HEK293 (cell line): ENCODE measurements around the gene STOML1.

Experiments used
- CTCF ChIA-PET: fragments of 350-600 bp; formaldehyde crosslinking; extraction: SDS; loops from one replicate; lab custom pipeline; 2021; ENCODE audit warnings: antibody characterized with exemption; lab: Yijun Ruan, JAX
- POLR2A ChIA-PET: fragments of 300-600 bp; formaldehyde crosslinking; extraction: SDS; loops from one replicate; lab custom pipeline; 2020; ENCODE audit warnings: antibody characterized with exemption, inconsistent platforms; lab: Yijun Ruan, JAX
- H3K27ac ChIP-seq: fragments of 200-500 bp; sonication (Bioruptor generic); 2 replicates; pipeline ENCODE4 v1.5.1; 2014; ENCODE audit warnings: low read depth, low read length, control low read depth, inconsistent platforms; ENCODE audit errors: extremely low read depth
- H3K36me3 ChIP-seq, 2 experiments: fragments of 200-500 bp in 1 of 2; sonication (Bioruptor generic) in 1 of 2; 1 replicate in 1 of 2; 2 replicates in 1 of 2; pipeline ENCODE4 v1.5.1; 2014 to 2017; ENCODE audit warnings: inconsistent platforms in 2 of 2, low read length in 2 of 2; ENCODE audit not compliant: control insufficient read depth in 2 of 2, insufficient read depth in 1 of 2
- H3K4me1 ChIP-seq: fragments of 200-500 bp; sonication (Bioruptor generic); 2 replicates; pipeline ENCODE4 v1.5.1; 2014; ENCODE audit warnings: mild to moderate bottlenecking, low read length, inconsistent platforms; ENCODE audit not compliant: control insufficient read depth, insufficient read depth
- H3K4me3 ChIP-seq: 2 replicates; pipeline ENCODE4 v1.5.1; 2011; ENCODE audit warnings: low read depth, mild to moderate bottlenecking, control low read depth, low read length, moderate library complexity
- H3K9me3 ChIP-seq: fragments of 200-500 bp; sonication (Bioruptor generic); 2 replicates; pipeline ENCODE4 v1.5.1; 2014; ENCODE audit warnings: low read depth, low read length, inconsistent platforms; ENCODE audit not compliant: control insufficient read depth, insufficient read depth
- FEZF1 ChIP-seq: fragments of 450-650 bp; formaldehyde crosslinking; IDR thresholded peaks from 2 replicates; pipeline ENCODE4 v1.5.1; 2016; ENCODE audit warnings: missing biosample characterization, missing genetic modification characterization
- SCRT1 ChIP-seq: fragments of 450-650 bp; formaldehyde crosslinking; IDR thresholded peaks from 2 replicates; pipeline ENCODE4 v1.5.1; 2016; ENCODE audit warnings: missing biosample characterization, missing genetic modification characterization, borderline replicate concordance
- SCRT2 ChIP-seq: fragments of 450-650 bp; formaldehyde crosslinking; IDR thresholded peaks from 2 replicates; pipeline ENCODE4 v1.5.1; 2016; ENCODE audit warnings: missing biosample characterization, missing genetic modification characterization
- WT1 ChIP-seq: fragments of 450-650 bp; formaldehyde crosslinking; IDR thresholded peaks from 2 replicates; pipeline ENCODE4 v1.5.1; 2016; ENCODE audit warnings: missing biosample characterization, missing genetic modification characterization
- ZNF16 ChIP-seq: fragments of 450-650 bp; formaldehyde crosslinking; IDR thresholded peaks from 2 replicates; pipeline ENCODE4 v1.5.1; 2016; ENCODE audit warnings: low read depth, missing biosample characterization, missing genetic modification characterization
- ZNF19 ChIP-seq: fragments of 450-650 bp; formaldehyde crosslinking; IDR thresholded peaks from 2 replicates; pipeline ENCODE4; 2016; ENCODE audit warnings: missing biosample characterization, missing genetic modification characterization, low read depth
- ZNF266 ChIP-seq: fragments of 450-650 bp; formaldehyde crosslinking; IDR thresholded peaks from 2 replicates; pipeline ENCODE4 v1.5.1; 2016; ENCODE audit warnings: missing biosample characterization, missing genetic modification characterization, low read depth
- ZNF555 ChIP-seq: fragments of 450-650 bp; formaldehyde crosslinking; conservative IDR thresholded peaks from 2 replicates; pipeline ENCODE4 v1.5.1; 2017; ENCODE audit warnings: missing biosample characterization, mild to moderate bottlenecking, missing genetic modification characterization, inconsistent platforms
- ZNF558 ChIP-seq: fragments of 450-650 bp; formaldehyde crosslinking; IDR thresholded peaks from 2 replicates; pipeline ENCODE4 v1.5.1; 2016; ENCODE audit warnings: missing biosample characterization, missing genetic modification characterization
- ZNF623 ChIP-seq: fragments of 450-650 bp; formaldehyde crosslinking; IDR thresholded peaks from 2 replicates; pipeline ENCODE4 v1.5.1; 2016; ENCODE audit warnings: missing biosample characterization, missing genetic modification characterization
- ZNF658 ChIP-seq: fragments of 450-650 bp; formaldehyde crosslinking; IDR thresholded peaks from 2 replicates; pipeline ENCODE4; 2016; ENCODE audit warnings: missing biosample characterization, missing genetic modification characterization
- ZNF701 ChIP-seq: fragments of 450-650 bp; formaldehyde crosslinking; IDR thresholded peaks from 2 replicates; pipeline ENCODE4 v1.5.1; 2016; ENCODE audit warnings: missing biosample characterization, missing genetic modification characterization
- ZNF837 ChIP-seq: fragments of 450-650 bp; formaldehyde crosslinking; IDR thresholded peaks from 2 replicates; pipeline ENCODE4 v1.5.1; 2016; ENCODE audit warnings: missing biosample characterization, missing genetic modification characterization
- TF ChIP-seq, protein P1 (sequence below): fragments of 450-650 bp; formaldehyde crosslinking; IDR thresholded peaks from 2 replicates; pipeline ENCODE4 v1.5.1; 2017; ENCODE audit warnings: missing biosample characterization, missing genetic modification characterization
- TF ChIP-seq, protein P2 (sequence below): fragments of 450-650 bp; formaldehyde crosslinking; IDR thresholded peaks from 2 replicates; pipeline ENCODE4 v1.5.1; 2016; ENCODE audit warnings: missing biosample characterization, missing genetic modification characterization, borderline replicate concordance
- TF ChIP-seq, protein P3 (sequence below): fragments of 450-650 bp; formaldehyde crosslinking; IDR thresholded peaks from 2 replicates; pipeline ENCODE4 v1.5.1; 2017; ENCODE audit warnings: missing biosample characterization, mild to moderate bottlenecking, missing genetic modification characterization, moderate library complexity
- TF ChIP-seq, protein P4 (sequence below): fragments of 450-650 bp; formaldehyde crosslinking; IDR thresholded peaks from 2 replicates; pipeline ENCODE4 v1.5.1; 2017; ENCODE audit warnings: missing biosample characterization, missing genetic modification characterization
- TF ChIP-seq, protein P5 (sequence below): IDR thresholded peaks from 2 replicates; pipeline ENCODE4 v1.6.1; 2011; ENCODE audit warnings: mild to moderate bottlenecking, low read depth, low read length, borderline replicate concordance

Gene STOML1

DNA sequence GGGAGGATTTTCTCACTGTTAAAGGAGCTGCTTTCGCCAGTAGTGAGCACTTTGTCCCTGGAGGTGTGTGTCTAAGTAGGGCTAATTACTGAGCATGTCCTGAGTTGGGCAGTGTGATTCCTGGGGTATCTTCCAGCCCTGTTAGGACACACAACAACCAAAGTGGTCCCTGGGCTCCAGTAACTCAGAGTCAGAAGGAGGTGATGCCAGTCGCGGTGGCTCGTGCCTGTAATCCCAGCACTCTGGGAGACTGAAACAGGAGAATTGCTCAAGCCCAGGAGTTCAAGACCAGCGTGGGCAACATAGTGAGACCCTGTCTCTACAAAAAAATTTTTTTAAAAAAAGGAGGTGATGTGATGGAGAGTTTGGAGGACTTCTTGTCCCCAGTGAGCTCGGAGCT lies 40.0 kb upstream of the STOML1 start (continued):
- TF ChIP-seq, protein P1, sequence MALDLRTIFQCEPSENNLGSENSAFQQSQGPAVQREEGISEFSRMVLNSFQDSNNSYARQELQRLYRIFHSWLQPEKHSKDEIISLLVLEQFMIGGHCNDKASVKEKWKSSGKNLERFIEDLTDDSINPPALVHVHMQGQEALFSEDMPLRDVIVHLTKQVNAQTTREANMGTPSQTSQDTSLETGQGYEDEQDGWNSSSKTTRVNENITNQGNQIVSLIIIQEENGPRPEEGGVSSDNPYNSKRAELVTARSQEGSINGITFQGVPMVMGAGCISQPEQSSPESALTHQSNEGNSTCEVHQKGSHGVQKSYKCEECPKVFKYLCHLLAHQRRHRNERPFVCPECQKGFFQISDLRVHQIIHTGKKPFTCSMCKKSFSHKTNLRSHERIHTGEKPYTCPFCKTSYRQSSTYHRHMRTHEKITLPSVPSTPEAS (tag by site-specific recombination): no peak
- TF ChIP-seq ZNF558 (tag by site-specific recombination) (no peak), ZNF837 (no peak), ZNF19 (no peak), ZNF266 (tag by site-specific recombination) (no peak)
- TF ChIP-seq, protein P2, sequence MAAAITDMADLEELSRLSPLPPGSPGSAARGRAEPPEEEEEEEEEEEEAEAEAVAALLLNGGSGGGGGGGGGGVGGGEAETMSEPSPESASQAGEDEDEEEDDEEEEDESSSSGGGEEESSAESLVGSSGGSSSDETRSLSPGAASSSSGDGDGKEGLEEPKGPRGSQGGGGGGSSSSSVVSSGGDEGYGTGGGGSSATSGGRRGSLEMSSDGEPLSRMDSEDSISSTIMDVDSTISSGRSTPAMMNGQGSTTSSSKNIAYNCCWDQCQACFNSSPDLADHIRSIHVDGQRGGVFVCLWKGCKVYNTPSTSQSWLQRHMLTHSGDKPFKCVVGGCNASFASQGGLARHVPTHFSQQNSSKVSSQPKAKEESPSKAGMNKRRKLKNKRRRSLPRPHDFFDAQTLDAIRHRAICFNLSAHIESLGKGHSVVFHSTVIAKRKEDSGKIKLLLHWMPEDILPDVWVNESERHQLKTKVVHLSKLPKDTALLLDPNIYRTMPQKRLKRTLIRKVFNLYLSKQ (tag by site-specific recombination): no peak
- TF ChIP-seq, protein P3, sequence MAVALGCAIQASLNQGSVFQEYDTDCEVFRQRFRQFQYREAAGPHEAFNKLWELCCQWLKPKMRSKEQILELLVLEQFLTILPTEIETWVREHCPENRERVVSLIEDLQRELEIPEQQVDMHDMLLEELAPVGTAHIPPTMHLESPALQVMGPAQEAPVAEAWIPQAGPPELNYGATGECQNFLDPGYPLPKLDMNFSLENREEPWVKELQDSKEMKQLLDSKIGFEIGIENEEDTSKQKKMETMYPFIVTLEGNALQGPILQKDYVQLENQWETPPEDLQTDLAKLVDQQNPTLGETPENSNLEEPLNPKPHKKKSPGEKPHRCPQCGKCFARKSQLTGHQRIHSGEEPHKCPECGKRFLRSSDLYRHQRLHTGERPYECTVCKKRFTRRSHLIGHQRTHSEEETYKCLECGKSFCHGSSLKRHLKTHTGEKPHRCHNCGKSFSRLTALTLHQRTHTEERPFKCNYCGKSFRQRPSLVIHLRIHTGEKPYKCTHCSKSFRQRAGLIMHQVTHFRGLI: no peak
- TF ChIP-seq, all 188 proteins: peak for 0

DNA sequence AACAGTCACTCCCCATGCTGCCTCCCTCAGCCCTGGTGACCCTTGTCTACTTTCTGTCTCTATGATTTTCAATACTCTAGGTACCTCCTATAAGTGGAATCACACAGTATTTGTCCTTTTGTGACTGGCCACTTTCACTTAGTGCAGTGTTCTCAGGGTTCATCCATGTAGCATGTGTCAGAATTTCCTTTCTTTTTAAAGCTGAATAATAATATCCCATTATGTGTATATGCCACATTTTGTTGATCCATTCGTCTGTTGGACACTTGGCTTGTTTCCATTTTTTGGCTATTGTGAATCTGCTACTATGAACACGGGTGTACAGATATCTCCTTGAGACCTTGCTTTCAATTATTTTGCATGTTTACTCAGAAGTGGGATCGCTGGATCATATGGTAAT lies 36.6 kb upstream of the STOML1 start:
- no peaks in the 10 kb centered on the region for H3K9me3 ChIP-seq
- no peak overlapping the region for H3K4me3 ChIP-seq
- TF ChIP-seq ZNF555 (tag by site-specific recombination): no peak
- no peak for TF ChIP-seq ZNF658 (tag by site-specific recombination)
- TF ChIP-seq, protein P4, sequence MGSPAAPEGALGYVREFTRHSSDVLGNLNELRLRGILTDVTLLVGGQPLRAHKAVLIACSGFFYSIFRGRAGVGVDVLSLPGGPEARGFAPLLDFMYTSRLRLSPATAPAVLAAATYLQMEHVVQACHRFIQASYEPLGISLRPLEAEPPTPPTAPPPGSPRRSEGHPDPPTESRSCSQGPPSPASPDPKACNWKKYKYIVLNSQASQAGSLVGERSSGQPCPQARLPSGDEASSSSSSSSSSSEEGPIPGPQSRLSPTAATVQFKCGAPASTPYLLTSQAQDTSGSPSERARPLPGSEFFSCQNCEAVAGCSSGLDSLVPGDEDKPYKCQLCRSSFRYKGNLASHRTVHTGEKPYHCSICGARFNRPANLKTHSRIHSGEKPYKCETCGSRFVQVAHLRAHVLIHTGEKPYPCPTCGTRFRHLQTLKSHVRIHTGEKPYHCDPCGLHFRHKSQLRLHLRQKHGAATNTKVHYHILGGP (tag by site-specific recombination): no peak
- no peak for TF ChIP-seq ZNF623
- TF ChIP-seq, protein P5, sequence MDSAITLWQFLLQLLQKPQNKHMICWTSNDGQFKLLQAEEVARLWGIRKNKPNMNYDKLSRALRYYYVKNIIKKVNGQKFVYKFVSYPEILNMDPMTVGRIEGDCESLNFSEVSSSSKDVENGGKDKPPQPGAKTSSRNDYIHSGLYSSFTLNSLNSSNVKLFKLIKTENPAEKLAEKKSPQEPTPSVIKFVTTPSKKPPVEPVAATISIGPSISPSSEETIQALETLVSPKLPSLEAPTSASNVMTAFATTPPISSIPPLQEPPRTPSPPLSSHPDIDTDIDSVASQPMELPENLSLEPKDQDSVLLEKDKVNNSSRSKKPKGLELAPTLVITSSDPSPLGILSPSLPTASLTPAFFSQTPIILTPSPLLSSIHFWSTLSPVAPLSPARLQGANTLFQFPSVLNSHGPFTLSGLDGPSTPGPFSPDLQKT: no peak
- TF ChIP-seq SCRT1 (tag by site-specific recombination): no peak
- TF ChIP-seq ZNF16: no peak
- TF ChIP-seq ZNF701 (tag by site-specific recombination): no peak
- H3K27ac ChIP-seq: no peak overlapping the region
- H3K36me3 ChIP-seq: peaks cover 7 to 35% of the 10 kb centered on the region in 2 experiments; a peak in 2 of 3 replicates
- ChIA-PET POLR2A (interaction anchor here (1.6 kb wide), 1 partner anchor 35 kb away, joined by 4 read pairs; the partner anchor contains the start of gene PML), CTCF (interaction anchor here (0.6 to 2.4 kb wide), 6 partner anchors 8 to 100 kb away, joined by 3 to 10 read pairs (median 6); no protein-coding TSS in a partner anchor)
- no peaks in the 10 kb centered on the region for H3K4me1 ChIP-seq

DNA sequence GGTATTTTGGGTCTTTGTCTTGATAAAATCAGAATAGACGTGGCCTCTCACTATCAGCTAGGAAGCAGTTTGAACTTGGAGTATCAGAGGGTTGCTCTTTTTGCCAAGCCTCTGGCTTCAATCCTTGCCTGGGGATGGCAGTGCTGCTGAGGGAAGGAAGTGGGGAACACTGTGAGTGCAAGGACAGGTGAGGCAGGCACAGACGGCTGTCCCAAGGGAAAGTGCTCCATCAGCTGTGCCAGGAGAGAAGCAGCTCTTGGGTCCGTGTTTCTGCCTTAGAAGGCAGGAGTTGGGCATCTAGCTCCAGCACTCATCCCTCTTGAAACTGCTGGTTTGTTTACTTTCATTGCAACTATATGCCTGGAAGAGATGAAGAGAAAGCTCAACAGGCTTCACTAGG lies 35.6 kb upstream of the STOML1 start:
- CTCF ChIA-PET: interaction anchor here (1.3 to 2.4 kb wide), 5 partner anchors 9 to 130 kb away, joined by 3 to 10 read pairs (median 8); no protein-coding TSS in a partner anchor
- peaks cover 7 to 40% of the 10 kb centered on the region in 2 experiments; a peak in 2 of 3 replicates for H3K36me3 ChIP-seq

More for the DNA sequence above, 35.6 kb upstream of the STOML1 start:
- Histone ChIP-seq H3K4me1 (no peaks in the 10 kb centered on the region), H3K4me3 (no peak overlapping the region), H3K9me3 (no peaks in the 10 kb centered on the region), H3K27ac (no peak overlapping the region)
- TF ChIP-seq SCRT2: peak; percentile 46; the same call in 1 of the 2 replicates
- TF ChIP-seq FEZF1 (tag by site-specific recombination): peak; percentile 37; the same call in 1 of the 2 replicates
- no peak for TF ChIP-seq WT1
- POLR2A ChIA-PET: interaction anchor here (1.6 kb wide), 1 partner anchor 34 kb away, joined by 4 read pairs; the partner anchor contains the start of gene PML
